Dermis blood vessel endothelial cell (primary cell): ENCODE measurements around the gene CAV3. TPM values are rescaled to one million over a fixed set of nuclear protein-coding genes. Genes with fewer than 3 reads are reported as not detected.
"Not testable (repeated sequence)": the region's sequence is repeated elsewhere in the genome, so short reads cannot be mapped to it uniquely, and the experiment has no call there.

ENCODE experiments used
- DNase-seq: peaks from one replicate; pipeline ENCODE4 v3.0.0; 2010
- total RNA-seq: library from RNA; depleted of rRNA; stranded (reverse); fragments of >200 nt; gene quantifications from 2 replicates; pipeline ENCODE4 v1.2.3, GENCODE V29; 2014

Gene CAV3
- not detected in 2 replicates for total RNA-seq

DNA sequence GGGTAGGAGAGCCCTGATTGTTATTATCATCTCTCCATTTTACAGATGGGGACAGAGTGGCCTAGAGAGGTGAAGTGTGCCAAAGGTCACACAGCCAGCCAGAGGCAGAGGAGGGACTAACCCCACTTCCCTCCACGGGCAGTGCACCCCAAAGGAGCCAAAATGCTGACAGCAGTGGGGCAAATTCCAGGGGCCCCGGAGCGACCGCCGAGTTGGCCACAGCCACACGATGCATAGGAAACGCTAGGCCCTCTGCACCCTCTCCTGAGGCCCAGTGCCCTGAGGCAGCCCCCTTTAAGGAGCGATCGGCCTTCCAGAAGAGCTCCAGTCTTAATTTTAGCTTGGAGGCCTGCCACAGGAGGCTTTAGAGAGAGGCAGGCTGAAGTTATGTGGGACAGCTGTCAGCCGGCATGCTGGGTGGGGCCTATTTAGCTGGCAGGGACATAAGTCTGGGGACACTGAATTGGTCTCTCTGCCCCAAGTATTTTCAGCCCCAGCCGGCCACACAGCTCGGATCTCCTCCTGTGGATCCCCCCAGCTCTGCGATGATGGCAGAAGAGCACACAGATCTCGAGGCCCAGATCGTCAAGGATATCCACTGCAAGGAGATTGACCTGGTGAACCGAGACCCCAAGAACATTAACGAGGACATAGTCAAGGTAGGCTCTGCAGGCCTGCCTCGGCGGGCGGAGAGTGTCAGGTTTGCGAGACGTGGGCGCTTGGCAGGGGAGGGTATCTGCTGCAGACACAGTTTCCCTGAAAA is at the start of gene CAV3:
CAV3 (plus strand) TSS at position 471 of the 763 bp plus-strand sequence; CDS start at position 546, 75 bp downstream.
- DNase-seq: no peak

- not testable (repeated sequence) for DNase-seq
Measured at GRCh38 chr3:8684992-8685391, 48.6 kb upstream of the CAV3 start.

DNA sequence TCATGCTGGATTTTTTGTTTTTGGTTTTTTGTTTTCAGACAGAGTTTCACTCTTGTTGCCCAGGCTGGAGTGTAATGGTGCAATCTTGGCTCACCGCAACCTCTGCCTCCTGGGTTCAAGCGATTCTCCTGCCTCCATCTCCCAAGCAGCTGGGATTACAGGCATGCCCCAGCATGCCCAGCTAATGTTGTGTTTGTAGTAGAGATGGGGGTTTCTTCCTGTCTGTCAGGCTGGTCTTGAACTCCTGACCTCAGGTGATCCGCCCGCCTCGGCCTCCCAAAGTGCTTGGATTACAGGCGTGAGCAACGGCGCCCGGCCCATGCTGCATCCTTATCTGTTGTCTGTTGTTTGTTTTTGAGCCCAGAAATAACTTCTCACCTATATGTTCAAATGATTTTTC is 42.3 kb upstream of the CAV3 start:
- not testable (repeated sequence) for DNase-seq

DNA sequence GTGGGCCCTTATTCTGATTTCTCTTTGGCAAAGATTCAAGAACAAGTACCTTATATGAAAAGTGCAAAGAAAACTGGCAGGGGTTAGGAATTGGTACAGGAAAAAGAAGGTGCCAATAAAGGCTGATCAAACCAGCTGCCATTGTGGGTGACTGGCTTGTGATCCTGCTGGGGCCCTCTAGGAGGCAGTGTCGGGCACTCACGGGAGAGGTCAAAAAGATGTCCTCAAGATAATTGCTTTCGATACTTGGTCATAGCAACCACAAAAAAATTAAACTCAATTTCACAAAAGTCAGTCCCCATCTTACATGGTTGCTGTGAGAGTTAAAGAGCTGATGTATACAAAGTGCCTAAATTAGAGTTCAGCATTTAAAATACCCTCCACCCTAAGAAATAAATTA is 31.0 kb upstream of the CAV3 start:
- DNase-seq: peak; percentile 17

GRCh38 chr3:8705575-8705974 is 28.0 kb upstream of the CAV3 start:
- DNase-seq: no peak

DNA sequence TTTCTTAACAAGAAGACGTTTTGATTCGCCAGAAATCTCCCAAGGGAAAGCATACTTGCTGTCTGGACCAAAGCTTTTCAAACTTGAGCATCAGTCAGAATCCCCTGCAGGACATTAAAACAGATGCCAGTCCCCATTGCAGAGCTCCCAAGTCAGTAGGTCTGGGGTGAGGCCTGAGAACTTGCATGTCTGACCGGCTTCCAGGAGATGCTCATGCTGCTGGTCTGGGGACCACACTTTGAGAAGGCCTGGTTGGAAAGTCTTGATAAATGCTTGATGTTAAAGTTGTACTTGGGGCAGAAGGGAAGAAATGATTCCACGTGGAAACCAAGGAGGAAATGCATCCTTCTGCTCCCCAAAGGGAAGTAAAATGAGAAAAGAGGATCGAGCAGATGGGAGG is 24.3 kb upstream of the CAV3 start:
- DNase-seq: no peak

GRCh38 chr3:8709801-8710507 is 23.6 kb upstream of the CAV3 start:
- DNase-seq: no peak

DNA sequence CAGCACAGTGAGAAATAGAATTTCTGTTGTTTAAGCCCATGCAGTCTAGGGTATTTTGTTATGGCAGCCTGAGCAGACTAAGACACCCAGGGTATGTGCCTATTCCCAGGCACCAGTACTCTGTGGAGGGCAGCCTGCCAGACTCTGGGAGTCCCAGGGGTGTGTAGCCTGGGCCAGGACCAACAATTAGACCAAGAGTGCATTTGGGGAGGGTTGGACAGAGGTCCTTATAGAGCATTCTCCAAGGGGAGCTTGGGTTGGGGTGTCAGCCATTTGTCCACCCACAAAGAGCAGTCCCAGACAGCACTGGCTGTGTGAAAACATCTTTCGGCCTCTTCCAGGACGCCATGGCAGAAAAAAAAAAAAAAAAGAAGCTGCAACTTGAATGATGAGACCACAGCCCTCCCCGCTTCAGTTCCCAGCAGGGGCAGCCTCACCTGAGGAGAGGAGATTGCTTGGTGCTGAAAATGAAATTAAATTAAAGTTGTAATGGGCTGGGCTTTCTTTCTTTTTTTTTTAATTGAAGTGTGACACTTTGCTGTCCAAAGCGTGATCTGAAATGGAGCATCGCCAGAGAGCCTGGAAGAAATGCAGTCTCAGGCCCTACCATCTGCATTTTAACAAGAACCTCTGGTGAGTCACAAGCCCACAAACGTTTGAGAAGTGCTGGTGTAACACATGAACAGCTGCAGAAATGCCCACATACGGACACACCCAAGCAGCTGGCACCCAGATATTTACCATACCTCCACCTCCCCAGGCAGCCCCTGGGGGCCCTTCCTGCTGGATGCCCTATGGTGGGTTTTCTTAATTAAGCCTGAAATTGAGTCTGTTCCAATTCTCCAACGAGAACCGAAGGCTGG is 21.3 kb upstream of the CAV3 start:
- DNase-seq: no peak

DNA sequence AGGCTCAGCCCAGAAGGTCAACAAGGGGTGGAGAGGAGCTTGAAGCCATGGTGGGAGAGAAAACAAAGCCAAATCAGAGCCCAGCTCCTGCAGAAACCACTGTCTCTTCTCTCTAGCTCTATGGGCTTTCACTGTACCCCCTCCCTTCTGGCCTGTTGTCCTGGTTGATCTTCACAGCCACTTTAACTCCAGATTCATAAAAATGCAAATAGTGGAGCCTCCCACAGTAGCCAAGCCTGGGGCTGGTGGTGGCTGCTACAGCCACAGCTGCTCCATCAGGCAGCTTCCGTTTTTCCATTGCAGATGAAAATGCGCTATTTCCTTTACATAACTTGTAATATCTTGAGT is 20.7 kb upstream of the CAV3 start:
- DNase-seq: no peak

DNA sequence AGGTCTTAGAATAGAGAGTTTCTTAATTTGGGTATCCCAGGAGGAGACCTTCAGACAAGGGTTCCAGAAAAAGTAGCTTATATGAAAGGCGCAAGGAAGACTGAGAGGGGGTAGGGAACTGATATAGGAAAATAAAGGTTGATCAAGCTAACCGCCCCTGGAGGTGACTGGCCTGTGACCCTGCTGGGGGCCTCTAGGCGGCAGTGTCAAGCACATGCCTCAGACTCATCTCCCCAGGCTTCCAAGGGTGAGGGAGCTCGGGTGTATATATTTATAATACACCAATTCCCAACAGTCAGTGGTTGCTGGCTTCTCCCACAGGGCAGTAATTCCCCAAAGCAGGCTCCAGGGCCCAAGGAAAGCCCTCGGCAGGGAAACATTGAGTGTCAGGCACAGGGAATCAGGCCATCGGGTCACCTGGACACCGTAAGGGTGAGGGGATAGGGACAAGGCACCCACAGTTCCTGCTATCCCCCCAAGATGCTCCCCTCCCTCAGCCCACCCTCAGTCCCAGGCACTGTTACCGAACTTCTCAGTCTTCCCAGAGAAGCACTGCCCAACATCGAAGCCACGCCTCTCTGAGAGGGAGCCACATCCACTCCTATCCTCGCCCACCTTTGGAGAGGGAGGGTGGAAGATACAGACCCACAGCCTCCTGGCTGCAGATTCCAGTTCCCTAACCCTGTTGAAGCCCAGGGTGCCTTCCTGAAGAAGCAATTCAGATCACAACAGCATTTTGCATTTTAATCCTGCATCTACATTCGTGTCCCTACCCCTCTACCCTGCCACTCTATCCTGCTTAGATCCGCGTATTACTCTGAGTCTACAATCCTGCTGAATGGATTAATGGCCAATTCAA is 19.5 kb upstream of the CAV3 start:
- DNase-seq: no peak

DNA sequence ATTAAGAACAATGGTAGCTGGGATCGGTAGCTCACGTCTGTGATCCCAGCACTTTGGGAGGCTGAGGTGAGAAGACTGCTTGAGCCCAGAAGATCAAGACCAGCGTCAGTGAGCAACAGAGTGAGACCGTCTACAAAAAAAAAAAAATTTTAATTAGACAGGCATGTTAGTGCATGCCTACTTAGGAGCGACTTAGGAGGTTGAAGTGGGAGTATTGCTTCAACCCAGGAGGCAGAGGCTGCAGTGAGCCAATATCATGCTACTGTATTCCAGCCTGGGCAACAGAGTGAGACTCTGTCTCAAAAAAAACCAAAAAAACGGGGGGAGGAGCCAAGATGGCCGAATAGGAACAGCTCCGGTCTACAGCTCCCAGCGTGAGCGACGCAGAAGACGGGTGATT is 17.8 kb upstream of the CAV3 start:
- DNase-seq: not testable (repeated sequence)

DNA sequence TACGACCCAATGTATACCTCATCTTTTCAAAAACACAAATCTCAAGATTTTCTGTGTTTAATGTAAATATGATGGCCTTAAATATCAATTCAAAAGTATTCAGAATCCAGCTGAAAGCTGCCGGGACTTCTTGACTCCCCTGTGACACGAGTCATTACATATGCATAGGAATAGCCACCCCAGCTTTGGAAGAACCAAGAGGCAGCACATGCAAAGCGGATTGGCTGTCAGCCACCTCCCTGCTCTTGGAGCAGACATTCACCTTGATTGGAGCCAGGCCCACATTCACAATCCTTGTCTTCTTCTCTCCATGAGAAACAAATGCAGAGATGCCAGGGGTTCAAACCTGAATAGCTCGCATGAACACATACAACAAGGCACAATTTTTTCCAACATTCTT is 10.8 kb upstream of the CAV3 start:
- DNase-seq: no peak

- DNase-seq: no peak
Measured at GRCh38 chr3:8723612-8724011, 10.0 kb upstream of the CAV3 start.

DNA sequence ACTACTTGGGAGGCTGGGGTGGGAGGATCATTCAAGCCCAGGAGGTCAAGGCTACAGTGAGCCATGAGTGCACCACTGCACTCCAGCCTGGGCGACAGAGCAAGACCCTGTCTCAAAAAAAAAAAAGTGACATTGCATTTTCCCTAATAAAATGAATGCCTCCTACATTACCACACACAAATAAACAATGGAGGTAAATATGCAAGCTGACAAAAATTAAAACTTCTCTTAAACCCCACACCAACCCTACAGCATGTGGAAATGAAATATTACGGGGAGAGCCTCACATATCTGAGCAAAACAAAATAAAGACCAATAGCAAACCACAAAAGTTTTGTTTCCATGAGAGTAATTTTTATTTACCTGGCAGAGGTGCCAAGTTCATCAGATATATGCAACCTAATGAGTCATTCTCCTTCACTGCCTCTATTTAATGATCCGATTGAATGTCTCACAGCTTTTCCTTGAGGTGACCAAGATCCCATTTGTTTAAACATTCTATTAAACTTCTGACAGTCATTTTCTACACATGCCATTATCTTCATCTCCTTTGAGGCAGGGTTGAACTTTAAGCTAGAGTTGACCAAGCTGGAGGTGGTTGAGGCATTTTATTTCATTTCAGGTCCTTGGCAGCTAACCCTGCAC is 9.4 kb upstream of the CAV3 start:
- DNase-seq: no peak

DNA sequence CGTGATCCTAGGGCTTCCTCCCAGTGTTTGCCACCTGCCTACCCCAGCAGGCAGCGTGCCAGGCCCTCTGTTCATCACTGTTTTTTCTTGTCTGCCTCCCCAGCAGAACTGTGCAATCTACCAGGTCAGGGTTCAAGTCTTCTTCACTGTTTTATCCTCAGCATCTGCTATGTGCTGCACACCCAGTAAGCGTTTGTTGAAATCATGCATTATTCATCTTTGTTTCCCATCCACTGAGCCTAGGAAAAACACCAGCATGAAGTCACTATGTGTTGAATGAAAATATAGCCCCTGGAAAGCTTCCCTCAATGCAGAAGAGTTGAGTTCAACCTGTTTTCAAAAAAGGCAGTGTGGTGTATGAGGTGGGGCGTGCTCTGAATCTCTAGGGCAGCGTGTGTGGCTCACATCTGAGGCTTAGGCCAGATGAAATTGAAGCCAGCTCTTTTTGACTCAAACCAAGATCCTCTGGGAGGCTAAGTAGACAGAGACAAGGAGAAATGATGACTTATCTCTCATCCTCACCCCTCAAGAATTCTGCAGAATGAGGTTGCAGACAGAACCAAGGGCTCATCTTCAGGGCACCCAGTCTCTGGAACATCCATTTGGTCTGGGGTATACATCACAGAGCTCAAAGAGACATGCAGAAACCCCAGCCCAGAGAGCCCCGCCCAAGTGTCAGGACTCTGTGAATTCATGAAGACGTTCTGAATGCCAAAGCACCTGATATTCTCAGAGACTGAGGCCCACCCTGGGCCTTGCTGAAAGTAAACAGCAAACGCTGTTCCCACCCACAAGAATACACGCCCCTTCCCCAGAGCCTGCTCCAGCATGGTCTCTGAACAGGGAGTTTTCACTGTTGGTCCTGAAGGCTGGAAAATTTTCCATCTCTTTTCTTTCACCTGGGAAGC is 5.7 kb upstream of the CAV3 start:
- DNase-seq: no peak

- no peak for DNase-seq
Measured at GRCh38 chr3:8729479-8729878, 4.1 kb upstream of the CAV3 start.

DNA sequence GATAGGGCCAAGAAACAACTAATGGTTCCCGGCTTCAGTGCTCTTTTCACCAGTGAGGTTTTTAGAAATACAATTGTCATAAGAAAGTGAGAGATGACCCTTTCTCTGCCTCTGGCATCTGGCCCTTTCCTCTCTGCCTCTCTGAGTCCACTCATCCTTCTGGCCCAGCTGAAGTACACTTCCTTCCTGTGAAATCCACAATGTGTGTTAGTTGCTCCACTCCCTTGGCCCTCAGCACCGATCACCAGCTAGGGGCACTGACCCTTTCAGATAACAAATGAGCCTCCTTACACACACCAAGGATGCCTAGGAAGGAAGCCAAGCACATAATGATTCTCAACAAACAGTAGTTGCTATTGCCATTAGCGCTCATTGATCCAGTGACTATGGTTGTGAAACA is 2.9 kb upstream of the CAV3 start:
- peak; percentile 17 for DNase-seq

- DNase-seq: no peak
Measured at GRCh38 chr3:8732413-8732812, 1.2 kb upstream of the CAV3 start.

GRCh38 chr3:8734137-8734878 is 706 bp downstream of the CAV3 start:
- no peak for DNase-seq

DNA sequence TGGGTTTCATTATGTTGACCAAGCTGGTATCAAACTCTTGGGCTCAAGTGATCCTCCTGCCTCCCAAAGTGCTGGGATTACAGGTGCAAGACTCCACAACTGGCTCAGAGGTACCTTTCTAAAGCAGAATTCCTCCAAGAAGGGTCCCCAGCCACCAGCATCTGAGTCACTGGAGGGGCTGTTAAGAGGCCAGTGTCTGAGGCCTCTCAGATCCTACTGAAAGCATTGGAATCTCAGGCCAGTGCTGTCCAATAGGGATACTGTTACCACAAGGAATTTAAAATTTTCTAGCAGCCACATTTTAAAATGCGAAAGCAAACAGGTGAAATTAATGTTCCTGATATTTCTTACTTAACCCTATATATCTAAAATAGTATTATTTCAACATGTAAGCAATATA is 1.3 kb downstream of the CAV3 start:
- DNase-seq: no peak
